ENCODE data around the gene PGAP2. TPM values are rescaled to one million over a fixed set of nuclear protein-coding genes. Genes with fewer than 3 reads are reported as not detected.

Gene PGAP2
- total RNA-seq, 2 experiments from 2014 or later: 23.8 to 25.7 TPM

- ATAC-seq (peak; percentile 71), DNase-seq (peak; percentile 94)
- Mint-ChIP-seq H3K9me3 (ENCODE audit: insufficient read depth) (no peaks in the 10 kb centered on the region), H3K4me1 (ENCODE audit: low read depth) (peaks cover 51% of the 10 kb centered on the region), H3K27ac (peak overlapping the region; percentile 99), H3K4me3 (peak overlapping the region; percentile 81), H3K27me3 (ENCODE audit: low read depth) (no peaks in the 10 kb centered on the region), H3K36me3 (ENCODE audit: low read depth) (peaks cover 31% of the 10 kb centered on the region)
- ChIA-PET POLR2A (interaction anchor here (0.6 to 8.2 kb wide), 22 partner anchors 10 to 250 kb away, joined by 3 to 234 read pairs (median 5); partner anchors contain the start of genes NUP98, PGAP2 and STIM1), CTCF (interaction anchor here (0.7 to 19.3 kb wide), 45 partner anchors 8 to 253 kb away, joined by 3 to 458 read pairs (median 4); partner anchors contain the start of genes NUP98, PGAP2, RRM1 and STIM1)
Measured at GRCh38 chr11:3841426-3842350, 33.3 kb downstream of the PGAP2 start.

- DNase-seq: no peak
- Mint-ChIP-seq H3K27me3 (ENCODE audit: low read depth) (no peaks in the 10 kb centered on the region), H3K9me3 (ENCODE audit: insufficient read depth) (no peaks in the 10 kb centered on the region), H3K4me3 (no peak overlapping the region), H3K4me1 (ENCODE audit: low read depth) (peaks cover 36% of the 10 kb centered on the region), H3K27ac (peak overlapping the region; percentile 63), H3K36me3 (ENCODE audit: low read depth) (peaks cover 20% of the 10 kb centered on the region)
- no peak for ATAC-seq
- CTCF ChIA-PET: interaction anchor here (19.3 to 19.5 kb wide), 2 partner anchors 11 to 226 kb away, joined by 458 to 630 read pairs; partner anchors contain the start of gene STIM1
- POLR2A ChIA-PET: interaction anchor here (1.5 to 2.9 kb wide), 2 partner anchors 12 to 95 kb away, joined by 3 to 28 read pairs; partner anchors contain the start of gene STIM1
Measured at GRCh38 chr11:3843326-3843725, 35.0 kb downstream of the PGAP2 start.

GRCh38 chr11:3845246-3845645 lies 36.9 kb downstream of the PGAP2 start:
- DNase-seq (no peak), ATAC-seq (no peak)
- Mint-ChIP-seq H3K27ac (no peak overlapping the region), H3K4me1 (ENCODE audit: low read depth) (peaks cover 35% of the 10 kb centered on the region), H3K4me3 (no peak overlapping the region), H3K36me3 (ENCODE audit: low read depth) (peaks cover 1% of the 10 kb centered on the region), H3K9me3 (ENCODE audit: insufficient read depth) (no peaks in the 10 kb centered on the region), H3K27me3 (ENCODE audit: low read depth) (no peaks in the 10 kb centered on the region)
- POLR2A ChIA-PET: interaction anchor here (1.7 to 2.9 kb wide), 2 partner anchors 10 to 13 kb away, joined by 4 to 28 read pairs; partner anchors contain the start of gene STIM1
- CTCF ChIA-PET: interaction anchor here (0.8 to 19.5 kb wide), 3 partner anchors 9 to 224 kb away, joined by 4 to 630 read pairs (median 458); partner anchors contain the start of gene STIM1

- no peak overlapping the region for H3K4me3 Mint-ChIP-seq
- DNase-seq: no peak
- no peak overlapping the region for H3K27ac Mint-ChIP-seq
- no peaks in the 10 kb centered on the region for H3K27me3 Mint-ChIP-seq (ENCODE audit: low read depth)
- peaks cover 35% of the 10 kb centered on the region for H3K4me1 Mint-ChIP-seq (ENCODE audit: low read depth)
- CTCF ChIA-PET: interaction anchor here (0.8 to 19.5 kb wide), 4 partner anchors 9 to 224 kb away, joined by 4 to 630 read pairs (median 231); partner anchors contain the start of gene STIM1
- no peaks in the 10 kb centered on the region for H3K9me3 Mint-ChIP-seq (ENCODE audit: insufficient read depth)
- H3K36me3 Mint-ChIP-seq (ENCODE audit: low read depth): no peaks in the 10 kb centered on the region
- POLR2A ChIA-PET: interaction anchor here (1.7 to 2.9 kb wide), 2 partner anchors 9 to 14 kb away, joined by 4 to 28 read pairs; partner anchors contain the start of gene STIM1
- ATAC-seq: no peak
Measured at GRCh38 chr11:3845670-3846069, 37.3 kb downstream of the PGAP2 start.

- Mint-ChIP-seq H3K4me3 (no peak overlapping the region), H3K36me3 (ENCODE audit: low read depth) (no peaks in the 10 kb centered on the region), H3K9me3 (ENCODE audit: insufficient read depth) (no peaks in the 10 kb centered on the region), H3K27ac (no peak overlapping the region), H3K4me1 (ENCODE audit: low read depth) (peaks cover 49% of the 10 kb centered on the region), H3K27me3 (ENCODE audit: low read depth) (no peaks in the 10 kb centered on the region)
- ATAC-seq (peak; percentile 61), DNase-seq (peak; percentile 68)
- POLR2A ChIA-PET: interaction anchor here (0.7 to 13.5 kb wide), 4 partner anchors 11 to 223 kb away, joined by 3 to 234 read pairs (median 5); partner anchors contain the start of gene RHOG
- CTCF ChIA-PET: interaction anchor here (0.7 to 19.5 kb wide), 51 partner anchors 10 to 300 kb away, joined by 3 to 630 read pairs (median 5); partner anchors contain the start of genes PGAP2 and RHOG
Measured at GRCh38 chr11:3849297-3849874, 41.0 kb downstream of the PGAP2 start.

- H3K9me3 Mint-ChIP-seq (ENCODE audit: insufficient read depth): no peaks in the 10 kb centered on the region
- H3K4me3 Mint-ChIP-seq: peak overlapping the region; percentile 88
- CTCF ChIA-PET: interaction anchor here (1.2 to 19.5 kb wide), 22 partner anchors 8 to 216 kb away, joined by 3 to 630 read pairs (median 25); partner anchors contain the start of gene RHOG
- H3K27me3 Mint-ChIP-seq (ENCODE audit: low read depth): no peaks in the 10 kb centered on the region
- POLR2A ChIA-PET: interaction anchor here (0.8 to 13.5 kb wide), 13 partner anchors 9 to 240 kb away, joined by 3 to 234 read pairs (median 14); partner anchors contain the start of gene RHOG
- no peak for DNase-seq
- peak overlapping the region; percentile 99 for H3K27ac Mint-ChIP-seq
- peaks cover 51% of the 10 kb centered on the region for H3K4me1 Mint-ChIP-seq (ENCODE audit: low read depth)
- no peak for ATAC-seq
- H3K36me3 Mint-ChIP-seq (ENCODE audit: low read depth): peaks cover 18% of the 10 kb centered on the region
Measured at GRCh38 chr11:3853545-3853842, 45.1 kb downstream of the PGAP2 start.

GRCh38 chr11:3853899-3854659 lies 45.7 kb downstream of the PGAP2 start:
- Mint-ChIP-seq H3K36me3 (ENCODE audit: low read depth) (peaks cover 21% of the 10 kb centered on the region), H3K4me1 (ENCODE audit: low read depth) (peaks cover 53% of the 10 kb centered on the region), H3K9me3 (ENCODE audit: insufficient read depth) (no peaks in the 10 kb centered on the region), H3K27me3 (ENCODE audit: low read depth) (no peaks in the 10 kb centered on the region), H3K27ac (peak overlapping the region; percentile 99), H3K4me3 (peak overlapping the region; percentile 88)
- peak; percentile 63 for ATAC-seq
- ChIA-PET CTCF (interaction anchor here (0.7 to 19.5 kb wide), 60 partner anchors 13 to 241 kb away, joined by 3 to 630 read pairs (median 11); partner anchors contain the start of genes NUP98, PGAP2 and RHOG), POLR2A (interaction anchor here (0.5 to 13.5 kb wide), 37 partner anchors 10 to 240 kb away, joined by 3 to 234 read pairs (median 5); partner anchors contain the start of genes NUP98 and RHOG)
- peak; percentile 85 for DNase-seq

- Mint-ChIP-seq H3K9me3 (ENCODE audit: insufficient read depth) (no peaks in the 10 kb centered on the region), H3K4me3 (peak overlapping the region; percentile 88), H3K27me3 (ENCODE audit: low read depth) (no peaks in the 10 kb centered on the region), H3K27ac (peak overlapping the region; percentile 99), H3K4me1 (ENCODE audit: low read depth) (peaks cover 53% of the 10 kb centered on the region), H3K36me3 (ENCODE audit: low read depth) (peaks cover 25% of the 10 kb centered on the region)
- ChIA-PET CTCF (interaction anchor here (0.7 to 19.5 kb wide), 65 partner anchors 12 to 242 kb away, joined by 3 to 630 read pairs (median 10); partner anchors contain the start of genes NUP98, PGAP2 and RHOG), POLR2A (interaction anchor here (0.5 to 13.5 kb wide), 40 partner anchors 10 to 239 kb away, joined by 3 to 234 read pairs (median 5); partner anchors contain the start of genes NUP98 and RHOG)
- ATAC-seq (no peak), DNase-seq (no peak)
Measured at GRCh38 chr11:3854660-3854976, 46.3 kb downstream of the PGAP2 start.

GRCh38 chr11:3854977-3855807 lies 46.8 kb downstream of the PGAP2 start, which contains the start of gene STIM1:
STIM1 (plus strand) TSS chr11:3855664; CDS start chr11:3856271, 607 bp downstream.
- peaks cover 59% of the 10 kb centered on the region for H3K4me1 Mint-ChIP-seq (ENCODE audit: low read depth)
- peak within 1 kb of the TSS; percentile 88 for H3K4me3 Mint-ChIP-seq
- ChIA-PET CTCF (interaction anchor here (0.6 to 19.5 kb wide), 67 partner anchors 12 to 241 kb away, joined by 3 to 630 read pairs (median 9); partner anchors contain the start of genes NUP98, PGAP2 and RHOG), POLR2A (interaction anchor here (0.5 to 13.5 kb wide), 45 partner anchors 9 to 239 kb away, joined by 3 to 234 read pairs (median 4); partner anchors contain the start of genes NUP98 and RHOG)
- DNase-seq: peak; percentile 98
- no peaks in the 10 kb centered on the region for H3K9me3 Mint-ChIP-seq (ENCODE audit: insufficient read depth)
- peak; percentile 77 for ATAC-seq
- no peaks in the 10 kb centered on the region for H3K27me3 Mint-ChIP-seq (ENCODE audit: low read depth)
- H3K27ac Mint-ChIP-seq: peak within 1 kb of the TSS; percentile 99
- H3K36me3 Mint-ChIP-seq (ENCODE audit: low read depth): peaks cover 25% of the 10 kb centered on the region
